ENCODE results near the gene OR56B1.

DNA sequence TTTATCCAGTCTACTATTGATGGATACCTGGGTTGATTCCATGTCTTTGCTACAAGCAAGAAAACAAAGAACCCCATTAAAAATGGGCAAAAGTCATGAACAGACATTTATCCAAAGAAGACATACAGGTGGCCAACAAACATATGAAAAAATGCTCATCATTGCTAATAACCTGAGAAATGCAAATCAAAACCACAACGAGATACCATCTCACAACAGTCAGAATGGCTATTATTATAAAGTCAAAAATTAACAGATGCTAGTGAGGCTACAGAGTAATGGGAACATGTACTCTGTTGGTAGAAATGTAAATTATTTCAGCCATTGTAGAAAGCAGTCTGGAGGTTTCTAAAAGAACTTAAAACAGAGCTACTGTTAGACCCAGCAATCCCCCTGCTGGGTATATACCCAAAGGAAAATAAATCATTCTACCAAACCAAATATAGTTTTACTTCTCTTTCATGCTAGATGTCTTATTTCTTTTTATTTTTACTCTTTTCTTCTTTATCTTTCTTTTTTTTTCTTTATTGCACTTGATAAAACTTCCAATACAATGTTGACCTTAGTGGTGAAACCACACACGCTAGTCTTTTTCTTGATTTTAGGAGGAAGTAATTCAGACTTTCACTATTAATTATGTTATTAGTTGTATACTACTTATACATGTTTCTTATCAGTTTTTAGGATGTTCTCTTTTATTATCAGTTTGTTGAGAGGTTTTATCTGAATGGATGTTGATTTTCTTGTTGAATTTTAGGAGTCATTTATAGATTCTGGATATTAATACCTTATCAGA lies 32.3 kb upstream of the OR56B1 start:
- TF ChIP-seq, protein P1, sequence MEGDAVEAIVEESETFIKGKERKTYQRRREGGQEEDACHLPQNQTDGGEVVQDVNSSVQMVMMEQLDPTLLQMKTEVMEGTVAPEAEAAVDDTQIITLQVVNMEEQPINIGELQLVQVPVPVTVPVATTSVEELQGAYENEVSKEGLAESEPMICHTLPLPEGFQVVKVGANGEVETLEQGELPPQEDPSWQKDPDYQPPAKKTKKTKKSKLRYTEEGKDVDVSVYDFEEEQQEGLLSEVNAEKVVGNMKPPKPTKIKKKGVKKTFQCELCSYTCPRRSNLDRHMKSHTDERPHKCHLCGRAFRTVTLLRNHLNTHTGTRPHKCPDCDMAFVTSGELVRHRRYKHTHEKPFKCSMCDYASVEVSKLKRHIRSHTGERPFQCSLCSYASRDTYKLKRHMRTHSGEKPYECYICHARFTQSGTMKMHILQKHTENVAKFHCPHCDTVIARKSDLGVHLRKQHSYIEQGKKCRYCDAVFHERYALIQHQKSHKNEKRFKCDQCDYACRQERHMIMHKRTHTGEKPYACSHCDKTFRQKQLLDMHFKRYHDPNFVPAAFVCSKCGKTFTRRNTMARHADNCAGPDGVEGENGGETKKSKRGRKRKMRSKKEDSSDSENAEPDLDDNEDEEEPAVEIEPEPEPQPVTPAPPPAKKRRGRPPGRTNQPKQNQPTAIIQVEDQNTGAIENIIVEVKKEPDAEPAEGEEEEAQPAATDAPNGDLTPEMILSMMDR (IDR thresholded peaks at IDR 0.05; ENCODE audit: insufficient read depth, low read length, poor library complexity, severe bottlenecking) = no peak
- no peak for TF ChIP-seq EZH2phosphoT487 (conservative IDR thresholded peaks at IDR 0.05; ENCODE audit: low read length)

Data from SU-DHL-6 (cell line).